Activated naive CD4-positive, alpha-beta T cell treated with anti-CD3 and anti-CD28 coated beads, Interleukin-2, amount 10 ng/mL, durations not matched to agents 7 days and 5 days (primary cell): ENCODE measurements around the gene LRRC8D.

Experiments
- CTCF ChIA-PET: fragments of 350-600 bp; sonication (Branson Sonifier 250); formaldehyde crosslinking; loops from one replicate; lab custom pipeline; 2021; ENCODE audit warnings: antibody characterized with exemption; lab: Charles Lee
- DNase-seq: peaks from one replicate; pipeline ENCODE4 v3.0.0-alpha.2; 2020
- H3K27ac Mint-ChIP-seq: one replicate; pipeline ENCODE4 v1.8.0; 2021; ENCODE audit warnings: mild to moderate bottlenecking, moderate library complexity, mixed read lengths
- H3K27me3 Mint-ChIP-seq: one replicate; pipeline ENCODE4 v1.8.0; 2021; ENCODE audit warnings: mild to moderate bottlenecking, mixed read lengths
- H3K36me3 Mint-ChIP-seq: one replicate; pipeline ENCODE4 v1.8.0; 2021; ENCODE audit warnings: mixed read lengths
- H3K4me1 Mint-ChIP-seq: one replicate; pipeline ENCODE4 v1.8.0; 2021; ENCODE audit warnings: mixed read lengths
- H3K4me3 Mint-ChIP-seq: one replicate; pipeline ENCODE4 v1.8.0; 2021; ENCODE audit warnings: mild to moderate bottlenecking, moderate library complexity, mixed read lengths
- H3K9me3 Mint-ChIP-seq: one replicate; pipeline ENCODE4 v1.8.0; 2021; ENCODE audit warnings: mixed read lengths

The LRRC8D gene

DNA sequence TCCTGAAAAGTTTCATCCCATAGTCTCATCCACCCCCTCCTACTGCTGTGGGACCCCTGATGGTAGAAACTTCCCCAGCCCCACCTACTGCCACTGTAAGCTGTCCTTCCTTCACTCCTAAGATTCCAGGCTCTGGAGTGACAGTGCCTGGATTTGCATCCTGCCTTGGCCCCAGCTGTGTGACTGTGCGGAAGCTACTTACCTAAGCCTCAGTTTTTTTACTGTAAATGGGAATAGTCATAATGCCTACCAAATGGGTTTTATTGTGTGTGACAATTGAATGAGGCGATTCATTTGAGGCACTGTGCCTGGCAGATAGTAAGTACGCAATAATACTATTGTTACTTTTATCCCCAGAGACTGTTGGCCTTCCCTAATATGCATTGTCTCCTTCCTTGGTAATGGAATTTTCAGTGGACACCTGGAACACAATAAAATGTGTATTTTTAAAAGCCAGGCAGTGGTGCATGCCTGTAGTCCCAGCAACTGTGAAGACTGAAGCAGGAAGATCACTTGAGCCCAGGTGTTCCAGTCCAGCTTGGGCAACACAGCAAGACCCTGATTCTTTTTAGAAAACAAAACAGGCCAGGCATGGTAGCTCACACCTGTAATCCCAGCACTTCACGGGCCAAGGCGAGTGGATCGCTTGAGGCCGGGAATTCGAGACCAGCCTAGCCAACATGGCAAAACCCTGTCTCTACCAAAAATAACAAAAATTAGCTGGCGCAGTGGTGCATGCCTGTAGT is 119.0 kb downstream of the LRRC8D start:
- Mint-ChIP-seq H3K9me3 (no peaks in the 10 kb centered on the region), H3K36me3 (peaks cover 12% of the 10 kb centered on the region), H3K4me3 (no peak overlapping the region), H3K27me3 (no peaks in the 10 kb centered on the region), H3K4me1 (no peaks in the 10 kb centered on the region), H3K27ac (no peak overlapping the region)
- CTCF ChIA-PET, result no interaction called here
- DNase-seq, result no peak

DNA sequence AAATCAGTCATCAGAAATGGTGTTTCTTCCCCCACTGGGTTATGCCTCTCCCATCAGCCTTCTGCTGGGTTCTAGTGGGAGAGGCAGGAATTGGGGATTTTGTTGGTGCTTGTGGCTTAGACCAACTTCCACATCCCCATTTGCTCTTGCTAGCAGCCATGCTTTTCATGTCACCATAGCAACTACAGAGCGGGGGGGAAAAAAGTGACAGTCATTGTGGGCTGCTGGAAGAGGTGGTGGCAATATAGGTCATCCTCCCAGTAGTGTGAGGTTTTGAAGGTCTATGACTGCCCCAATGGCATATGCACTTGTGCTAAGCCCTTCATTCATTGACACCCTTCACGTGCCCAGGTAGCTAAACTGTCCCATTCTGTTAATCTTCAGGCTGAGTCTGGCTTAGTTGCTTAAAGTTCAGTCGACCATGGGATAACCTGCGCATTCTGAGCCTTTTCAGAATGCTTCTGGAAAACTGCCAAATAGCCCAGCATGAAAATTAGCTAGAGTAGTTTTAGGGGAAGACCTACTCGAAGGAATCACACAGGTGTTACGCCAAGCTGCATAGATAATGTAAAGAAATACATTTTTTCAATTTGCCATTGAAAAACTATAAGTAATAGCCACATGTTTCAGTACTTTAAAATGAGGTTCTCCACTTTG is 120.4 kb downstream of the LRRC8D start:
- Mint-ChIP-seq H3K36me3 (peaks cover 3% of the 10 kb centered on the region), H3K27me3 (no peaks in the 10 kb centered on the region), H3K4me1 (no peaks in the 10 kb centered on the region), H3K9me3 (no peaks in the 10 kb centered on the region), H3K4me3 (no peak overlapping the region), H3K27ac (no peak overlapping the region)
- no peak for DNase-seq
- CTCF ChIA-PET, result no interaction called here

DNA sequence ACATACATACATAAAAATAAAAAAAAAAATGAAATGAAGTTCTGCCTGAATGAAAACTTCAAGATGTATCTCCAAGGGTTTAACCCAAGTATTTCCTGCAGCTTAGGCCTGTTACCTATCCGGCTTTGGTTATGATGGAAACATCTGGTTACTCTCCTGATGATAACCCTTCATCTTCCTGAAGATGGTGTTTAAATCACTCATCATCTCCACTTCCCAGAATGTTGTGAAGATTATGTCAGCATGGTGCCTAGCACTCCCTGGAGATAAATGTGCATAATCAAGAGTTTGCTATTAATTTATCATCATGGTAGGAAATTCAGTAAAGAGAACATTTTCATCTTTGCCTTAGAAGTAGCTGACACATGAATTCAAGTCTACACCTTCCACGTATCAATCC is 121.2 kb downstream of the LRRC8D start:
- CTCF ChIA-PET, result interaction anchor here (0.6 kb wide), 1 partner anchor 14 kb away, joined by 3 read pairs; no protein-coding TSS in a partner anchor
- no peak for DNase-seq
- no peaks in the 10 kb centered on the region for H3K27me3 Mint-ChIP-seq
- no peaks in the 10 kb centered on the region for H3K9me3 Mint-ChIP-seq
- peaks cover 3% of the 10 kb centered on the region for H3K36me3 Mint-ChIP-seq
- no peaks in the 10 kb centered on the region for H3K4me1 Mint-ChIP-seq
- no peak overlapping the region for H3K4me3 Mint-ChIP-seq
- H3K27ac Mint-ChIP-seq, result no peak overlapping the region

DNA sequence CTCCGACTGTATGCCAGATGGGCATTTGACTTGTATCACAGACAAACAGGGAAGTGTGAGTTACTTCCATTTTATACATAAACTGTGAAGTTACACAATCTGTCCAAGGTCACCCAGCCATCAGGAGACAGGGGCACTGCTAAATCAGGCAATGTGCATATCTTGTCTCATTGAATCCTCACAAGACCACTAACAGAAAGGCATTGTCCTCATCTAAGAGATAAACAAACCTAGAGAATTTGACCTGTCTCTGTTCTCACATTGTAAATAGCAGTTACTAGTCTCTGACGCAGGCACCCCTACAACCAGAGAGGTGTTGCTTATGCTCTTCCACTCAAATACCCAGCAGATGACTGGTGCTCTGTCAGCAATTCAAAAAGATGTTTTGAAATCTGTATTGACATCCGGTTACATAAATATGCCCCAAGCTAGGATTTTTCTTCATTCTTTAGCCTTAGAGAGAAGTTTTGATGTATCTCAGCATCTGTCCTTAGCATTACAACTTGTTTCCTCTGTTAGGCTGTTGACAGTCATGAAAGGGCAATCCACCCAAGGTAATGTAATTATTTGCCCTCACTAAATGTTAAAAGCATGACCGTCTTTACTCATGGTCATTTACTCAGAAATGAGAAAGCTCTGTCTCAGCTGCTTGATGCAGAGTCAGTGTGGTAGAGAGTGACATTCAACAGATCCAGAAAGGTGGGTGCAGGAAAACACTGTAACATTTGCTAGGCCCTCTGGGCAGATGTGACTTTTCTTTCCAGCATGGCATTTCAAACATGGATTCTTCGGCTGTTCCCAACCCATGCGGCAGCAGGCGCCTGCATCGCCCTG is 122.2 kb downstream of the LRRC8D start:
- H3K27ac Mint-ChIP-seq, result no peak overlapping the region
- H3K27me3 Mint-ChIP-seq, result no peaks in the 10 kb centered on the region
- no peak for DNase-seq
- peaks cover 3% of the 10 kb centered on the region for H3K36me3 Mint-ChIP-seq
- H3K4me1 Mint-ChIP-seq, result no peaks in the 10 kb centered on the region
- CTCF ChIA-PET, result no interaction called here
- H3K4me3 Mint-ChIP-seq, result no peak overlapping the region
- H3K9me3 Mint-ChIP-seq, result no peaks in the 10 kb centered on the region

DNA sequence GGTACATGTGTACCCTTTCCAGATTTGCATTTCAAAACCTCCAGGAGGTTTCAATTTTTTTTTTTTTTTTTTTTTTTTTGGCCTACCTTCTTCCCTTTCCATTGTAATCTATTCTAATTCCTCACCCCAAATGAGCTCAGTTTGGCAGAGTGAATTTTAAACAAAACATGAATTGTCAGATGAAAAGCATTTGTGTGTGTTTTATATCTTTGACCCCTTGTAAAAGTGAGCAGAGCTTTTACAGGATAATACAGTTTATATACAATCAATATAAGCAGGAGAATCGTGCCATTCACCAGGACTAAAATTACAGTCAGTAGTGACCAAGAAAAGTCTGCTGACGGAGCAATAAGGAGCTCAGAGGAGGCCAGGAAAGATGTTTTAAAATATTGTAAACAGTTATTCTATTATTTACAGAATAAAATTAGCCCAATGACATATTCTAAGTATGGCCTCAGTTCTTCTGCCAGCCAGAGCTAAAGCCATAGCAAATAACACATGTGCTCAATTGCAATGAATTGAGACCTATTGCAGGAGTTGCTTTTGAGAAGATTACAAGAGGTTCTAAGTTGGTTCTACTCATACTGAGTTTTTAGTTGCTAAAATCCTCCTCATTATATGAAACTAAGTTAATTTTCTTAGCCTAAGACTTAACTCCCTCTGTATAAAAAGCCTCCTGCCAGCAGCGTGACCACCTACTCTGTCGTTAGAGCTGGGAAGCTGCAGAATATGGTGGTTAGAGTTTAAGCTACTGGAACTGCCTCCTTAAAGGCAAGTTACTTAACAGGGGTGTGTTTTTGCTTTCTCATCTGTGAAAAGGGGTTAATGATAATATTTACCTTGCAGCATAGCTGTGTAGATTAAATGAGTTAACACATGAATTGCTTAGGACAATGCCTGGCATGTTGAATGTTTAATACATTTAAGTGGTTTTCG is 123.3 kb downstream of the LRRC8D start:
- Mint-ChIP-seq H3K36me3 (peaks cover 1% of the 10 kb centered on the region), H3K9me3 (no peaks in the 10 kb centered on the region), H3K4me3 (no peak overlapping the region), H3K4me1 (no peaks in the 10 kb centered on the region), H3K27me3 (no peaks in the 10 kb centered on the region), H3K27ac (no peak overlapping the region)
- CTCF ChIA-PET, result interaction anchor here (0.6 kb wide), 1 partner anchor 82 kb away, joined by 3 read pairs; no protein-coding TSS in a partner anchor
- no peak for DNase-seq

DNA sequence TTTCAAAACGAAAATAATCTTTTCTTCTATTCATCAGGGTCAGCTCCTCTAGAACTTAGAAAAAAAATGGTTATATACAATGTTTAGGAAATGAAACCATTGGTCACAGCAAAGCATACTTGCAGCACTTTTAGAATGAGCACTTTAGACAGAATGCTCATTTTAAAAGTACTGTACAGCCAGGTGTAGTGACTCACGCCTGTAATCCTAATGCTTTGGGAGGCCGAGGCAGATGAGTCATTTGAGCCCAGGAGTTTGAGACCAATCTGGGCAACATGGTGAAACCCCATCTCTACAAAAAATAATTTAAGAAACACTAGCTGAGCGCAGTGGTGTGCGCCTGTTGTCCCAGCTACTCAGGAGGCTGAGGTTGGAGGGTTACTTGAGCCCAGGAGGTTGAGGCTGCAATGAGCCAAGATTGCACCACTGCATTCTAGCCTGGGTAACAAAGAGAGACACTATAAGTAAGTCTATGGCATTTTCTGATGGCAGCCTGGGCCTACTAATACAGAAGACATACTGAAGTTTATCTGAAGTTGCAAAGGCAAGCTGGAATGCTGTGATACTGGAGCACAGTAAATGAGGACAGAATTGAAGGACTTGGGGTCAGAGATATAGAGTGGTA is 125.1 kb downstream of the LRRC8D start:
- Mint-ChIP-seq H3K27me3 (no peaks in the 10 kb centered on the region), H3K27ac (no peak overlapping the region), H3K36me3 (no peaks in the 10 kb centered on the region), H3K4me1 (no peaks in the 10 kb centered on the region), H3K9me3 (no peaks in the 10 kb centered on the region), H3K4me3 (no peak overlapping the region)
- CTCF ChIA-PET, result interaction anchor here (0.6 to 1.9 kb wide), 2 partner anchors 16 to 103 kb away, joined by 3 to 5 read pairs; no protein-coding TSS in a partner anchor
- DNase-seq, result no peak

DNA sequence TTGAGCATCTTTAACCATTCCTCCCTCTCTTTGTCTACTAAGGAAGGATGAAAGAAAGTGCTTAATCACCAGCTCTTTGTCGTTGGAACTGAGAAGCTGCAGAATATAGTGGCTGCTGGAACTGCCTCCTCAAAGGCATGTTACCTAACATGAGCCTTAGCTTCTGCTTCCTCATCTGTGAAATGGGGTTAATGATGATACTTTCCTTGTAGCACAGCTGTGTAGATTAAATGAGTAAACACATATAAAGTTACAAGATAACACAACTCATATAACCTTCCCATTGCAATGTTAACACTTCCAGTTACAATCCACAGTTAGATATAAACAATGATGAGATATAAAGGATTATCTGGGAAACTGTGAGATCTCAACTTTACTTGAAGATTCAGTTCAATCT is 125.7 kb downstream of the LRRC8D start:
- CTCF ChIA-PET, result interaction anchor here (1.9 kb wide), 1 partner anchor 103 kb away, joined by 5 read pairs; no protein-coding TSS in a partner anchor
- H3K27ac Mint-ChIP-seq, result no peak overlapping the region
- no peak for DNase-seq
- H3K4me3 Mint-ChIP-seq, result no peak overlapping the region
- no peaks in the 10 kb centered on the region for H3K4me1 Mint-ChIP-seq
- no peaks in the 10 kb centered on the region for H3K36me3 Mint-ChIP-seq
- H3K9me3 Mint-ChIP-seq, result no peaks in the 10 kb centered on the region
- H3K27me3 Mint-ChIP-seq, result no peaks in the 10 kb centered on the region

DNA sequence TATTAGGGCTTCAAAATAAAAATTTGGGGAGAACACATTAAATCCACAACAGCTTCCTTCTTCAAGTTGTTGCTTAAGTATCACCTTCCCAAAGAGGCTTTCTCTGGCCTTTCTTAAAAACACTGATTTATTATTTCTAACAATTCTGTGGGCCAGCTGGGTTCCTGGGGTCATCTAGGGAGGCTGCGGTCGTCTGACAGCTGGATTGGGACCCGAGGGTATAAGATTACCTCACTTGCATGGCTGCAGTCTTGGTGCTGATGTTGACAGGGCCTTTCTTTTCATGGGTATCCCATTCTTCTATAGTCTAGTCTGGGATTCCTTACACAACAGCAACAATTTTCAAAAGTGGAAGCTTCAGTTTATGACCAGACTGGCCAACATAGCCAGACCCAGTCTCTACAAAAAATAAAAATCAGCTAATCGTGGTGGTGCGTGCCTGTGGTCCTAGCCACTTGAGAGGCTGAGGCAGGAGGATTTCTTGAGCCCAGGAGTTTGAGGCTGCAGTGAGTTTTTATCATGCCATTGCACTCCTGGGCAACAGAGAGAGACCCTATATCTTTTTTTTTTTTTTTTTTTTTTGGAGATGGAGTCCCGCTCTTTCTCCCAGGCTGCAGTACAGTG is 128.0 kb downstream of the LRRC8D start:
- no peaks in the 10 kb centered on the region for H3K36me3 Mint-ChIP-seq
- H3K4me1 Mint-ChIP-seq, result peaks cover 13% of the 10 kb centered on the region
- CTCF ChIA-PET, result no interaction called here
- no peaks in the 10 kb centered on the region for H3K27me3 Mint-ChIP-seq
- H3K9me3 Mint-ChIP-seq, result no peaks in the 10 kb centered on the region
- H3K4me3 Mint-ChIP-seq, result no peak overlapping the region
- DNase-seq, result no peak
- H3K27ac Mint-ChIP-seq, result no peak overlapping the region

DNA sequence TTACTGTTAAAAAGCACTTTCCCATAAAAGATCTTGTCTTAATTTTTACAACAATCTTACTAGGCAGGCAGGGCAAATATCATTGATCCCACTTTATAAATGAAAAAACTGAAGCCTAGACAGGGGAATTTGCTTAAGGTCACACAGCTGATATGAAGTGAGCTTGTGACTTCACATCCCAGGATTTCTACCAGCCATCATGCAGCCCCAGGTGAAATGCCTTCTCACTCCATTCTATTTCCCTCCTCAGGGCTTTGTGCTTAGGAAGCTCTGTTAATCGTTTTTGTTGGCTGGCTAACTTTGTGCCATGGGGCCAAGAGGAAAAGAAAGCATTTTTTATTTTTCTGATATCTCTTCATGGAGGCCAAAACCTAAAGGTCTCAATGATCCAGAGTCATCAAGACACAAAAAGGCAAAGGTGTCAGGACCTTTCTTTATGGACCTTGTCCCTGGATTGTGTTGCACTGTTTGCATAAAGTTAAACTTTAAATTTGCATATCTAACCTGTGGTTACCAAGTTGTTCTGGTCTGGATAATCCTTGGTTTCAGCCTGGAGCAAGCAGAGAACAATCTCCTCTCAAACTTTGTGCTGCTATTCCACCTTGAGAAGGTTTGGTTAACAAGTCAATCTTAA is 129.3 kb downstream of the LRRC8D start:
- no peak overlapping the region for H3K27ac Mint-ChIP-seq
- H3K9me3 Mint-ChIP-seq, result no peaks in the 10 kb centered on the region
- CTCF ChIA-PET, result interaction anchor here (1.3 kb wide), 1 partner anchor 146 kb away, joined by 3 read pairs; no protein-coding TSS in a partner anchor
- H3K4me3 Mint-ChIP-seq, result no peak overlapping the region
- no peaks in the 10 kb centered on the region for H3K27me3 Mint-ChIP-seq
- H3K4me1 Mint-ChIP-seq, result peaks cover 23% of the 10 kb centered on the region
- no peak for DNase-seq
- H3K36me3 Mint-ChIP-seq, result no peaks in the 10 kb centered on the region

DNA sequence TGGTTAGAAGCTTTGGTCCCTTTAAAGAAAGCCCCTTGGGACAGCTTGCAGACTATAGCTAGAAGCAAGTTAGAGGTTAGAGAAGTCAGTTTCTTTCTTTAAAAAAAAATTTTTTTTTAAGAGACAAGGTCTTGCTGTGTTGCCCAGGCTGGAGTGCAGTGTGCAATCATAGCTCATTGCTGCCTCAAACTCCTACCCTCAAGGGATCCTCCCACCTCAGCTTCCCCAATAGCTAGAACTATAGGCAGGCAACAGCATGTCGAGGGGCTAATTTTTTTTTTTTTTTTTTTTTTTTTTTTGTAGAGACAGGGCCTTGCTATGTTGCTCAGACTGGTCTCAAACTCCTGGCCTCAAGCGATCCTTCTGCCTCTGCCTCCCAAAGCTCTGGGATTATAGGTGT is 129.9 kb downstream of the LRRC8D start:
- no peak overlapping the region for H3K27ac Mint-ChIP-seq
- H3K4me1 Mint-ChIP-seq, result peaks cover 29% of the 10 kb centered on the region
- H3K9me3 Mint-ChIP-seq, result no peaks in the 10 kb centered on the region
- peaks cover 1% of the 10 kb centered on the region for H3K36me3 Mint-ChIP-seq
- H3K4me3 Mint-ChIP-seq, result no peak overlapping the region
- DNase-seq, result no peak
- H3K27me3 Mint-ChIP-seq, result no peaks in the 10 kb centered on the region
- CTCF ChIA-PET, result interaction anchor here (1.3 kb wide), 1 partner anchor 146 kb away, joined by 3 read pairs; no protein-coding TSS in a partner anchor

DNA sequence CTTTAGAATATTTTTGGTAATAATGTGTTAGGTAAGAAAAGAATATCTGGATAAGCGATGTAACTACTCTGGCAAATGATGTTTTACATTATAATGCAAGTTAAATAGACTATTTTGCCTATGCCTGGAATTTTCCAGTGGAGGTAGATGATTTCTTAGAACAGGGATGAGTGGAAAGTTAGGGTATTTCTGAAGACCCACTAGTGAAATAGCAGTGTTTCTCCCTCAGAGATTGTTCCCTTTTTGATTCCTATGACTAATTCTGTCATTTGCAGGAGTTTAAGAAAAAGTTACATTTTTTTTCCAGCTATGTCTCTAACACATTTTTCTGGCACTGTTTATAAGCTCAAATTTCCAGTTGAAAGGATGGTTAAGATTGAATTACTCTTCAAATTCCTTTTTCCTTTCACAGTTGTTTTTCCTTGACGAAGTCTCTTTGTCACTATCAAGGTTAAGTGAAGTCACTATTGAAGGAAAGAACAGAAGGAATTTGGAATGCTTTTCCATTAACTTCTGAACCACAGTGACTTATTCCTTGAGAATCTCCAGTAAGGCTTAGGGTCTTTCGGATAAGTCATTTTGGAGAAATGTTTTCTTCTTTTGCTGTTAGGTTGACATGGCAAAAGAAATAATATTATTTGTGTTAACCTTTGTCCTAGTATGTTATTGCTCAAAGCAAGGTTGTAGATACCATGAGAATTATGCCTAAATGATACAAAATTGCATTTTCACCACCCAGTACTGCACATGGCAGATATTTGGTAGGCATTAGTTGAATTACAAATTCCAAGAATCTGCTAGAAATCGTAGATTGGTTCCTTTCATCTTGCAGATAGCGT is 131.2 kb downstream of the LRRC8D start:
- CTCF ChIA-PET, result interaction anchor here (1.5 kb wide), 2 partner anchors 147 to 172 kb away, joined by 3 read pairs; no protein-coding TSS in a partner anchor
- DNase-seq, result no peak

More for the DNA sequence above, 131.2 kb downstream of the LRRC8D start:
- Mint-ChIP-seq H3K27ac (no peak overlapping the region), H3K4me1 (peaks cover 37% of the 10 kb centered on the region), H3K9me3 (no peaks in the 10 kb centered on the region), H3K36me3 (peaks cover 1% of the 10 kb centered on the region), H3K27me3 (no peaks in the 10 kb centered on the region), H3K4me3 (no peak overlapping the region)
